T-cell (primary cell): Measurements from ENCODE around the gene NRP1. TPM values are rescaled to one million over a fixed set of nuclear protein-coding genes. Genes with fewer than 3 reads are reported as not detected.

Experiments
- ATAC-seq, 4 experiments: fragments of 200-7000 bp in 3 of 4; fragments of 150-1000 bp in 1 of 4; cut with Tn5 transposase; replicated peaks in 1 of 4; 1 replicate in 3 of 4; 2 replicates in 1 of 4; pipeline ENCODE4 v1.10.0; 2021; ENCODE audit warnings: moderate library complexity in 3 of 4, mild to moderate bottlenecking in 2 of 4, moderate number of reproducible peaks in 1 of 4
- CTCF ChIA-PET, 2 donors: fragments of 300-600 bp; sonication (Branson Sonifier 250); formaldehyde crosslinking; loops; one replicate each; lab custom pipeline; 2022; ENCODE audit warnings: antibody characterized with exemption in 2 of 2; lab: Charles Lee
- POLR2A ChIA-PET, 2 donors: fragments of 300-600 bp; sonication (Branson Sonifier 250); formaldehyde crosslinking; loops; one replicate each; lab custom pipeline; 2022; ENCODE audit warnings: antibody characterized with exemption in 2 of 2; lab: Charles Lee
- DNase-seq, 35 experiments: peaks; one replicate each; pipeline versions ENCODE4 v3.0.0 to v3.0.0-alpha.2; 2013 to 2023
- H3K27ac ChIP-seq: one replicate; pipeline ENCODE4 v1.5.1; 2013; ENCODE audit warnings: low read length
- H3K27me3 ChIP-seq, 2 experiments: replicated peaks in 1 of 2; 1 replicate in 1 of 2; 2 replicates in 1 of 2; pipeline versions ENCODE4 v1.6.1 to v1.7.0; 2013; ENCODE audit warnings: low read length in 1 of 2, mixed read lengths in 1 of 2; ENCODE audit not compliant: control insufficient read depth in 2 of 2, insufficient read depth in 2 of 2; ENCODE audit errors: extremely low read depth in 1 of 2
- H3K36me3 ChIP-seq, 2 donors: 1 replicate in 1 of 2; 2 replicates in 1 of 2; pipeline versions ENCODE4 v1.6.1 to v1.7.0; 2013; ENCODE audit warnings: low read length in 1 of 2; ENCODE audit not compliant: control insufficient read depth in 2 of 2, insufficient read depth in 1 of 2; ENCODE audit errors: extremely low read depth in 1 of 2
- H3K4me1 ChIP-seq, 2 experiments: 1 replicate in 1 of 2; 2 replicates in 1 of 2; pipeline versions ENCODE4 v1.6.1 to v1.7.0; 2013; ENCODE audit warnings: low read length in 2 of 2, mixed read lengths in 1 of 2; ENCODE audit not compliant: insufficient read depth in 2 of 2, control insufficient read depth in 1 of 2; ENCODE audit errors: extremely low read depth in 1 of 2
- H3K4me3 ChIP-seq, 2 donors: 1 replicate in 1 of 2; 2 replicates in 1 of 2; pipeline versions ENCODE4 v1.5.1 to v1.7.0; 2013; ENCODE audit warnings: mild to moderate bottlenecking in 2 of 2, low read length in 1 of 2, moderate library complexity in 1 of 2; ENCODE audit not compliant: control insufficient read depth in 1 of 2; ENCODE audit errors: extremely low read depth in 1 of 2
- H3K9me3 ChIP-seq: 2 replicates; pipeline ENCODE4 v1.7.0; 2013
- H3K27ac Mint-ChIP-seq, 2 donors: one replicate each; pipeline ENCODE4 v1.8.0; 2020 to 2021; ENCODE audit warnings: mild to moderate bottlenecking in 2 of 2, mixed read lengths in 2 of 2
- H3K27me3 Mint-ChIP-seq, 2 donors: one replicate each; pipeline ENCODE4 v1.8.0; 2021 to 2022; ENCODE audit warnings: mixed read lengths in 2 of 2
- H3K36me3 Mint-ChIP-seq: one replicate; pipeline ENCODE4 v1.8.0; 2021; ENCODE audit warnings: mixed read lengths
- H3K4me1 Mint-ChIP-seq, 3 donors: one replicate each; pipeline ENCODE4 v1.8.0; 2020 to 2022; ENCODE audit warnings: mixed read lengths in 3 of 3, mild to moderate bottlenecking in 1 of 3
- H3K4me3 Mint-ChIP-seq, 3 donors: one replicate each; pipeline ENCODE4 v1.8.0; 2020 to 2022; ENCODE audit warnings: mild to moderate bottlenecking in 3 of 3, mixed read lengths in 3 of 3, moderate library complexity in 3 of 3
- H3K9me3 Mint-ChIP-seq, 3 donors: one replicate each; pipeline ENCODE4 v1.8.0; 2020 to 2022; ENCODE audit warnings: mixed read lengths in 3 of 3
- WGBS: methylation state at CpG from one replicate; pipeline ENCODE4 v1.1.5; 2013; ENCODE audit warnings: missing lambda C conversion rate; ENCODE audit not compliant: insufficient coverage; 5-methylcytosine and 5-hydroxymethylcytosine counted together
- total RNA-seq, 35 experiments: library from RNA in 6 of 35; stranded (reverse) in 6 of 35; fragments of 120-200 nt in 1 of 35; gene quantifications; one replicate each; pipeline versions ENCODE4 v1.2.1 to v1.2.4 and lab custom pipeline; 2013 to 2026

NRP1 gene
- total RNA-seq, 5 donors from 2014 or later (not counting 1 experiment from before 2014, with no cell fraction given), result 0.62 to 1.9 (median 1.1) TPM; not detected in 2

DNA sequence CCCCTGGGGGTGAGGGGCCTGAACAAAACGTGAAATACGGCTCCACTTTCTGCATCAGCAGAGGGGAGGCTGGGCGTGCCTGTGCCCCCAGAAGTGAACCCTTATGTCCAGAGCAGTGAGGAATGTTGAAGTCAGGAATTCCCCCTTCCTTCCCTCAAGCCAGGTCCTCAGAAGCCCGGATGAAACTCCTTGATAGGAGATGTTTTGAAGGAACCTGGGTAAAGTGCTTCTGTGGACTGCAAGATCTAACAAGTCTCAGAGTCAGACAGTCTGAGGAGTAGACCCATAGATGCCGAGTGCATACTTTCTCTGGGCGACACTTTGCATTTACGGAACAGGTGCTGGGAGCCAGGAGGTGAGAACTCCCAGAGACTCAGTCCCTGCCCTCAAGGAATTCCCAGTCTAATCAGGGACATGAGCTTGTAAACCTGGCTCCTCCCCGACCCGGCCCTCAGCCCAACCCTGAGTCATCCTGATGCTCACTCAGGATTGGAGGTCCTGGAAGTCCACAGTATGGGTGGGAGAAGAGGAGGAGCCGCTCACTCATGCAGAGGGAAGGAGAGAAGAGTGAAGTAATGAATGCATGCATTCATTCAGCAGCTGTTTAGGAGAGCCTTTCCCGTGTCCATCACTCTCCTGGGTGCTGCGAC, 197.0 kb downstream of the NRP1 start:
- Mint-ChIP-seq H3K27ac (peak overlapping the region; percentile 94), H3K36me3 (no peaks in the 10 kb centered on the region), H3K4me3 (peak overlapping the region in 2 of 3 donors; percentile 1 to 58), H3K9me3 (no peaks in the 10 kb centered on the region), H3K27me3 (no peaks in the 10 kb centered on the region), H3K4me1 (peaks cover 72 to 93% (median 91%) of the 10 kb centered on the region in 3 donors)
- Histone ChIP-seq H3K27ac (peak overlapping the region; percentile 89), H3K27me3 (no peaks in the 10 kb centered on the region), H3K4me1 (peaks cover 19 to 92% of the 10 kb centered on the region in 2 experiments), H3K9me3 (no peaks in the 10 kb centered on the region), H3K36me3 (no peaks in the 10 kb centered on the region), H3K4me3 (no peak overlapping the region)
- POLR2A ChIA-PET, result interaction anchor here in 1 of 2 donors (1.0 kb wide), 1 partner anchor 759 kb away, joined by 3 read pairs; no protein-coding TSS in a partner anchor
- no peak for ATAC-seq
- CTCF ChIA-PET, result no interaction called here
- DNase-seq, result no peak
- WGBS, result 77% methylated on average over 7 of the region's 12 CpGs

DNA sequence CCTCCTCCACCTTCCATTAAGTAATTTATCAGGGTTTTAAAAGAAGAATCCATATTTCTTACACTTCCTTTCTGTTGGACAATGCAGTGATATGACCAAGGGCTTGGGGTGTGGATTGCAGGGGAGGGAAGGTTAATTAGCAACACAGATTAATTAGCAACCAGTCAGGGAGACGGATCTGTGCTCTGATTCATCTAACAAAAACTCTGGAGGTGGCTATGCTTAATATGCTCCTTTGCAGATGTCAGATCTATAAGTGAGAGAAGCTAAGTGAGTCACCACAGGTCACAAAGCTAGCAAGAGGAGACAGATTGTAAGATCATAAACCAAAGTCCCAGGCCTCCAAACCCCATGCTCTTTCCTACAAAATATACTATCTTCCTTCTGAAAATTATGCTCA, 197.7 kb downstream of the NRP1 start:
- no peak overlapping the region for H3K4me3 ChIP-seq
- peak overlapping the region; percentile 1 to 58 (median 17) for H3K4me3 Mint-ChIP-seq
- H3K27me3 ChIP-seq, result no peaks in the 10 kb centered on the region
- H3K27ac ChIP-seq, result peak overlapping the region; percentile 89
- CTCF ChIA-PET, result interaction anchor here in 1 of 2 donors (1.0 kb wide), 1 partner anchor 17 kb away, joined by 3 read pairs; no protein-coding TSS in a partner anchor
- DNase-seq (peak in 1 of 35 experiments; percentile 50), ATAC-seq (peak in 3 of 4 experiments; percentile 23 to 24 (median 24))
- H3K36me3 Mint-ChIP-seq, result no peaks in the 10 kb centered on the region
- peak overlapping the region; percentile 94 for H3K27ac Mint-ChIP-seq
- POLR2A ChIA-PET, result interaction anchor here in 1 of 2 donors (1.0 kb wide), 1 partner anchor 759 kb away, joined by 3 read pairs; no protein-coding TSS in a partner anchor
- H3K36me3 ChIP-seq, result no peaks in the 10 kb centered on the region
- 0% methylated on average over 1 of the region's 1 CpG for WGBS
- no peaks in the 10 kb centered on the region for H3K9me3 Mint-ChIP-seq
- peaks cover 19 to 94% of the 10 kb centered on the region in 2 experiments for H3K4me1 ChIP-seq
- H3K4me1 Mint-ChIP-seq, result peaks cover 79 to 94% (median 93%) of the 10 kb centered on the region in 3 donors
- no peaks in the 10 kb centered on the region for H3K27me3 Mint-ChIP-seq
- no peaks in the 10 kb centered on the region for H3K9me3 ChIP-seq

DNA sequence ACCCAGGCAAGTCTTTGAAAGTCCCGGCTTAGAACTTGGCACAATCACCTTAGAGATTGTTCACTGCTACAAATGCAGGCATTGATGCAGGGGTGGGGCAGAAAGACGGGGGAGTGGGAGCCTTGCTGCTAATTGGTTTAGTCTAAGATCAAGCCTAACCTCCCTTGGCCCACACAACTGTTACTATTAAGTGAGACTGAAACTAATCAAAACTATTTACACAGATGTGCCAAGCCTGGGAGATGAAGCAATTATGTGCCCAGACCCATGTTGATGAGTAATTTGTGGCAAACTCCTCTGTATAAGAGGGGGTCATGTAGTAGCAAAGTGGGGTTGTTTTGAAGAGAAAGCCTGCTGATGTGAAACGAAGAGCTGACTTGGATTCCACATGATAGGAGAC, 198.2 kb downstream of the NRP1 start:
- Histone ChIP-seq H3K4me3 (peak overlapping the region in 1 of 2 donors; percentile 16), H3K4me1 (peaks cover 19 to 95% of the 10 kb centered on the region in 2 experiments), H3K36me3 (no peaks in the 10 kb centered on the region), H3K9me3 (no peaks in the 10 kb centered on the region), H3K27me3 (no peaks in the 10 kb centered on the region), H3K27ac (peak overlapping the region; percentile 89)
- peak overlapping the region; percentile 94 for H3K27ac Mint-ChIP-seq
- peak overlapping the region; percentile 13 to 58 (median 21) for H3K4me3 Mint-ChIP-seq
- CTCF ChIA-PET, result interaction anchor here (0.6 to 1.0 kb wide), 2 partner anchors 18 to 1395 kb away, joined by 3 read pairs; no protein-coding TSS in a partner anchor
- no peaks in the 10 kb centered on the region for H3K9me3 Mint-ChIP-seq
- POLR2A ChIA-PET, result interaction anchor here in 1 of 2 donors (0.7 to 1.0 kb wide), 2 partner anchors 685 to 758 kb away, joined by 3 to 7 read pairs; no protein-coding TSS in a partner anchor
- DNase-seq (peak in 1 of 35 experiments; percentile 46), ATAC-seq (no peak)
- no CpG with 5 or more reads among the region's 3 CpGs for WGBS
- no peaks in the 10 kb centered on the region for H3K27me3 Mint-ChIP-seq
- peaks cover 80 to 96% (median 93%) of the 10 kb centered on the region in 3 donors for H3K4me1 Mint-ChIP-seq
- no peaks in the 10 kb centered on the region for H3K36me3 Mint-ChIP-seq

DNA sequence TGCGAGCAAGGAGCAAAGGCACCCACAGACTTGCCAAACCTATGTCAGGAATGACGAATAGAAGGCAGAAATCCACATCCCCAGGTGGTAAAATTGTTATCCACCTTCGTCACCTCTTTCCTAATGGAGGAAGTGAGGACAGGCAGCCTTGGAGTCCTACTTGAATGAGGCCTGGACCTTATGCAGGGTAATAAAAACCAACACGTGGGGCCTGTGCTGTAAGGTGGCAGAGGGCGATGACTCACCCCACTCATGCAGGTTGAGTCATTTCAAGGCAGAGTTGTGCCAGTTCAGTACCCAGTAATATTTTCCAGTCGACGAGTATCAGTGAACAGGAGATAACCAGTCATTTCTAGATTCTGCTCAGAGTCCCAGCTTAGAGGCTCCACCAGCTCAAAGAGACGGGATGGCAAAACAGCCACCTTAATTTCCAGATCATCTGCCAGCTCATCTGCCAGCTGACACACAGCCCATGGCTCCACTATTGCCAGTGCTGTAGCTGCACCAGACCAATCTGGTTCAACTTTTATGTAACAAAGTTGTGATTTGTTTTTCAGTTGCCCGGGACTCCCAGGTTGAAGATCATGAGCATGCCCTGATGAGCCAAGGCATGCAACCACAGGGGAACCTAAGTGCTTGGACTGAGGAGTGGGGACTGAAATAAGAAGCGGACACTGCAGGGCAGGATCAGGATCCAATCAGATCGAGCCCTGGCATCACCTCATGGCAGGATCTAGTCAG, 200.3 kb downstream of the NRP1 start:
- Mint-ChIP-seq H3K9me3 (no peaks in the 10 kb centered on the region), H3K36me3 (no peaks in the 10 kb centered on the region), H3K27ac (peak overlapping the region; percentile 90 to 92), H3K4me3 (peak overlapping the region in 2 of 3 donors; percentile 28 to 34), H3K27me3 (no peaks in the 10 kb centered on the region), H3K4me1 (peaks cover 66 to 94% (median 85%) of the 10 kb centered on the region in 3 donors)
- 56% methylated on average over 8 of the region's 11 CpGs for WGBS
- Histone ChIP-seq H3K4me3 (no peak overlapping the region), H3K9me3 (no peaks in the 10 kb centered on the region), H3K27me3 (no peaks in the 10 kb centered on the region), H3K4me1 (peaks cover 15 to 86% of the 10 kb centered on the region in 2 experiments), H3K27ac (peak overlapping the region; percentile 89), H3K36me3 (no peaks in the 10 kb centered on the region)
- ChIA-PET CTCF (interaction anchor here in 1 of 2 donors (0.8 to 1.8 kb wide), 6 partner anchors 13 to 86 kb away, joined by 3 to 5 read pairs (median 3); no protein-coding TSS in a partner anchor), POLR2A (interaction anchor here (0.6 to 1.0 kb wide), 4 partner anchors 13 to 756 kb away, joined by 3 to 9 read pairs (median 3); no protein-coding TSS in a partner anchor)
- DNase-seq, result peak in 26 of 35 experiments; percentile 19 to 81 (median 41)
- ATAC-seq, result peak; percentile 47 to 83 (median 79)

DNA sequence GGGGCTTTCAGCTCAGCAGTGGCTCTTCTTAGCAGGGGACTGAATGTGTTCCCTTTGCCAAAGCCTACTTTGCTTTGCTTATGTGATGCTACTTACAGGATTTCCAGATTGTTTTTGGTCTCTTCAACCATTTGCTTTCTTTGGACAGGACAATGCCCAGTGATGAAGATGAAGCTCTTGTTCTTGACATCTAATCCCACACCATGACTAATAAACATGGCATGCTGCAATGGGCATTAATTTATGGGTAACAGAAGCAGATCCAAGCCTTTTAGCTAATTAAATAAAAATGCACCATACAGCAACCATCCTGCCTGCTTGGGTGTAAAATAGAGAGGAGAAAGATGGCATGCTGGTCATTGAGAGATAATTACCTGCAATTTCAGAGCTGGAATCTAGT, 200.9 kb downstream of the NRP1 start:
- Histone ChIP-seq H3K4me3 (no peak overlapping the region), H3K27me3 (no peaks in the 10 kb centered on the region), H3K4me1 (peaks cover 12 to 86% of the 10 kb centered on the region in 2 experiments), H3K36me3 (no peaks in the 10 kb centered on the region), H3K9me3 (no peaks in the 10 kb centered on the region), H3K27ac (peak overlapping the region; percentile 89)
- Mint-ChIP-seq H3K27me3 (no peaks in the 10 kb centered on the region), H3K4me1 (peaks cover 69 to 94% (median 85%) of the 10 kb centered on the region in 3 donors), H3K36me3 (no peaks in the 10 kb centered on the region), H3K9me3 (no peaks in the 10 kb centered on the region), H3K27ac (peak overlapping the region; percentile 90 to 92), H3K4me3 (peak overlapping the region in 1 of 3 donors; percentile 28)
- no peak for DNase-seq
- ChIA-PET CTCF (interaction anchor here (0.5 to 1.8 kb wide), 9 partner anchors 13 to 86 kb away, joined by 3 to 7 read pairs (median 3); no protein-coding TSS in a partner anchor), POLR2A (interaction anchor here (0.6 to 1.9 kb wide), 5 partner anchors 14 to 755 kb away, joined by 3 to 9 read pairs (median 7); no protein-coding TSS in a partner anchor)
- ATAC-seq, result no peak
